GM18505 (cell line): ENCODE data around the gene BLOC1S4.
"Not testable (repeated sequence)": the region's sequence is repeated elsewhere in the genome, so short reads cannot be mapped to it uniquely, and the experiment has no call there.

ENCODE experiments used
- ATAC-seq: cut with Tn5 transposase; IDR thresholded peaks from one replicate; pipeline ENCODE4 v1.9.1; 2021; ENCODE audit not compliant: unreplicated experiment
- POLR2A ChIP-seq: IDR thresholded peaks from 4 replicates; pipeline ENCODE4 v1.6.1; 2011; ENCODE audit warnings: borderline replicate concordance; ENCODE audit not compliant: insufficient read depth, insufficient read length; ENCODE audit errors: extremely low read depth

The BLOC1S4 gene

DNA sequence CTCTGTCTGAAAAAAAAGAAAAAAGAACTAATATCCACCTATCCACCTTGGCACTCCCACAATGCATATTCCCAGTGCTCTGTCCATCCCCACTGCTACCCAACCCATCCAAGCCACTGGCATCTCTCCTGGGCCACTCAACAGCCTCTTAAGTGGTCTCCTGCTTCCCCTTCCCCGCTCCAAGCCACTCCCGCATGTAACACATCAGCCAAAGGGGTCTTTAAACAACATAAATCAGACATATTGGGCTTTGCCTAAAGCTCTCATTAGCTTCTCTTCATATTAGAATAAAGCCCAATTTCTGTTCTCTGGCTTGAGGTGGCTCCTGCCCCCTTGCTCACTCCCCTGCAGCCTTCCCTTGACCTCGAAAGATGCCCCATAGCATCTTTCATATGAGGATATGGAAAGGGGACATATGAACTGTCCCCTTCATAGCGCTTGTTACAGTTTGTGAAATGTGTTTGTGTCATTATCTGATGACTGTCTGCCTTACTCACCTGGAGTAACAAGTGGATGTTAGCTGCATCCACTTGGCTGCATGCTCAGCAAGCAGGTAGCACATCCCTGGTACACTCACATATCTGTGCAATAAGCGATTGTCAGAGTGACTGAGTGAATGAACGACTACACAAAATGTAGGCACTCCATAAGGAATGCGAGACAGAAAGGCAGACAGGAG is 3.1 kb downstream of the BLOC1S4 start:
- TF ChIP-seq POLR2A, result no peak
- ATAC-seq, result no peak

DNA sequence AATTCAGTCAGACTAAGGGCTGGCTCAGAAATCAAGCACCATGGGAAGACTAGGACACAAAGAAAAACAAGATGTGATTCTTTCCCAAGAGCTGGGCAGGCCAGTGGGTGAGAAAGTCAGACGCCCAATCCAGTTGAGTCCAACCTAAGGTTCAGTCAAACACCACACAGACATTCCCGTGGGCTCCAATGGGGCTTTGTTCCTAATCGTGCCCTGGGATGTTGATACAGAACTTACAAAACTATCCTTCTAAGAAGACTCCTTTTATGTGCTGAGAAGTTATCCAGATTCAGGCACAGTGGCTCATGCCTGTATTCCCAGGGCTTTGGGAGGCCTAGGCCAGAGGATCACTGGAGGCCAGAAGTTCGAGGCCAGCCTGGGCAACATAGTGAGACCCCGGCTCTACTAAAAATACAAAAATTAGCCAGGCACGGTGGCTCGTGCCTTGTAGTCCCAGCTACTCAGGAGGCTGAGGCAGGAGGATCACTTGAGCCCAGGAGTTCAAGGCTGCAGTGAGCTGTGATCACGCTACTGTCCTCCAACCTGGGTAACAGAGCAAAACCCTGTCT is 3.7 kb downstream of the BLOC1S4 start:
- no peak for ATAC-seq
- TF ChIP-seq POLR2A, result no peak

- no peak for TF ChIP-seq POLR2A
- no peak for ATAC-seq
These were observed 4.3 kb downstream of the BLOC1S4 start for GRCh38 chr4:6720202-6720699.

GRCh38 chr4:6721121-6721520 is 5.1 kb downstream of the BLOC1S4 start:
- TF ChIP-seq POLR2A, result no peak

DNA sequence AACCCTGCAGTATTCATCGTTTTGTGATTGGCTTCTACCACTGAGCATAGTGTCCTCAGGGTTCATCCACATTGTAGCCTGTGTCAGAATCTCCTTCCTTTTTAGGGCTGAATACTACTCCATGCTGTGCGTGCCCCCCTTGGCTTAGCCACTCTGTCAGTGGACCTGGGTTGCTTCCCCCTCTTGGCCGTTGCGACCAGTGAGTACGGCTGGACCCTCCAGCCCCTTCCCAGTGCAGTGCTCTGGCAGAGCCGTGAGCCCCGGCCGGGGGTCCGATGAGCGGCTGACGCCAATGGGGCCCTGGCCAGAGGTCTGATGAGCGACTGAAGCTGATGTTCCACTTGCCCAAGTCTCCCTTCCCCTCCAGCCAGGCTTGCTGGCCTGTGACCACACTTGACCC is 6.9 kb downstream of the BLOC1S4 start:
- no peak for TF ChIP-seq POLR2A
- ATAC-seq, result no peak

More at GRCh38 chr4:6721121-6721520, 5.1 kb downstream of the BLOC1S4 start:
- no peak for ATAC-seq

- no peak for ATAC-seq
- TF ChIP-seq POLR2A, result no peak
These were observed 7.9 kb downstream of the BLOC1S4 start for GRCh38 chr4:6723851-6724250.

- ATAC-seq, result no peak
- no peak for TF ChIP-seq POLR2A
These were observed 8.6 kb downstream of the BLOC1S4 start for GRCh38 chr4:6724421-6725111.

DNA sequence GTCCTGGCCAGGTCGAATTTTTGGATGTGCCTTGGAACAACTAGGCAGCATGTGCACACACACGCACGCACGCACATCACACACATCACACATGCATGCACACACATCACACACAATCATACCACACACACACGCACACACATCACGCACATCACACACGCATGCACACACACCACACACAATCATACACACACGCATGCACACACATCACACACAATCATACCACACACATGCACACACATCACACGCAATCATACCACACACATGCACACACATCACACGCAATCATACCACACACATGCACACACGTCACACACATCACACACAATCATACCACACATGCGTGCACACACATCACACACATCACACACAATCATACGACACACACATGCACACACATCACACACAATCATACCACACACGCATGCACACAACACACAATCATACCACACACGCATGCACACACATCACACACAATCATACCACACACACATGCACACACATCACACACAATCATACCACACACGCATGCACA is 9.5 kb downstream of the BLOC1S4 start:
- not testable (repeated sequence) for ATAC-seq

DNA sequence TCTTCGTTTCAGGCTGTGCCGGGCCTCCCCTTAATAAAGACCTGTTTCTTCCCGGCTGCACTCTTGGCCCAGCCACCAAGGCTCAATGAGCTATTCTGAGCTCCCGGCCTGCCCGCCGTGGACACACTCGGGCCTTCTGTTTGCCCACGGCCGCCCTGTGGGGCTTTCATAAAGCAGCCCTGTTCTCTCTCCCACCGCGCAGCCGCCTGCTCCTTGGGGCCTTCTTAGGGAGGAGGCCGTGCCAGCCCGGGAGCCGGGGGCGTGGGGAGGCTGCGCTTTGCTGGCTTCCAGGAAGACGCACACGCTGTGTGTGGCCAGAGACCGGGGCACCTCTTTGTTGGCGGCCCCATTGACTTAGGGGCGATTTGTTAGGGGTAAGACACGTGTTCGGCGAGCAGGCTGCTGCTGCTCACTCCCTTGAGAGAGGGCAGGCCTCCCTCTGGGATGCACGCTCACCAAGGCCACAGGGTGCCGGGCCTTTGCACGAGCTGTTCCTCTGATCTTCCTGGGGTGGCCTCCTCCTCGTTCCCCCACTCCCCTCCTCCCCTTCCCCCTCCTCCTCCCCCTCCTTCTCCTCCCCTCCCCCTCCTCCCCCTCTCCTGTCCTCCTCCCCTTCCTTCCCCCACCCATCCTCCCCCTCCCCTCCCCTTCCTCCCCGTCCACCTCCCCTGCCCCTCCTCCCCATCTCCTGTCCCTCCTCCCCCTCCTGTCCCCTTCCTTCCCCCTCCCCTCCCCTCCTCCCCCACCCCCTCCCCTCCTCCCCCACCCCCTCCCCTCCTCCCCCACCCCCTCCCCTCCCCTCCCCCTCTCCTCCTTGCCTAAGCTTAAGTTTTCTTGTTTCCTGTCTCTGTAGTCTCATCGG is 11.3 kb downstream of the BLOC1S4 start:
- TF ChIP-seq POLR2A, result no peak
- ATAC-seq, result no peak

DNA sequence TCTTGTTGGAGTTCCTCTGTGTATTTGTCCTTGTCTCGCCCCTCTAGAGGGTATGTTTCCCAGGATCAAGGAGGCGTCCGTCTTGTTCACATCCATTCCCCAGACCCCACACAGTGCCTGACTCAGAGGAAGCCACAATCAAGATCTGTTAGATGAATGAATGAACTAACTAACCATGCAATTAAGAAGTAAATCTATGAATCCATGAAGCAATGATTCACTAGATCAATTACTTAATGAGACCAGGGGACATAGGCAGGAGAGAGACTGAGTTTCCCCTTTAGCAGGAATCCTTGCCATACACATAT is 11.9 kb downstream of the BLOC1S4 start:
- TF ChIP-seq POLR2A, result no peak
- no peak for ATAC-seq

- TF ChIP-seq POLR2A, result no peak
- no peak for ATAC-seq
These were observed 12.5 kb downstream of the BLOC1S4 start for GRCh38 chr4:6728320-6729029.

GRCh38 chr4:6730603-6731317 is 14.8 kb downstream of the BLOC1S4 start:
- ATAC-seq, result no peak
- no peak for TF ChIP-seq POLR2A
